PC-3 (cell line): ENCODE measurements around the gene KPNA4. TPM values are rescaled to one million over a fixed set of nuclear protein-coding genes. Genes with fewer than 3 reads are reported as not detected.

Experiments
- ATAC-seq: fragments of 200-7000 bp; cut with Tn5 transposase; 2 replicates; pipeline ENCODE4 v1.9.1; 2020; ENCODE audit warnings: mild to moderate bottlenecking, moderate library complexity
- BruUV-seq: library from RNA; stranded (reverse); fragments of 400-500 nt; replicated peaks from 2 replicates; lab custom pipeline; 2021; lab: Mats Ljungman, UMichigan
- CTCF ChIA-PET: fragments of 300-600 bp; sonication (Branson Sonifier 250); formaldehyde crosslinking; loops from one replicate; lab custom pipeline; 2022; ENCODE audit warnings: antibody characterized with exemption; lab: Charles Lee
- POLR2A ChIA-PET: fragments of 300-600 bp; sonication (Branson Sonifier 250); formaldehyde crosslinking; loops from one replicate; lab custom pipeline; 2022; ENCODE audit warnings: antibody characterized with exemption; ENCODE audit not compliant: unreplicated experiment; lab: Charles Lee
- DNase-seq: peaks from one replicate; pipeline ENCODE4 v3.0.0-alpha.2; 2015
- H2AFZ ChIP-seq: fragments of 300-600 bp; sonication (generic); 2 replicates; pipeline ENCODE4 v1.6.0; 2016; ENCODE audit warnings: antibody characterized with exemption, low read length
- H3F3A ChIP-seq: fragments of 300-600 bp; sonication (generic); one replicate; pipeline ENCODE4 v1.6.0; 2017; ENCODE audit warnings: antibody characterized with exemption, low read length, control low read depth, mild to moderate bottlenecking; ENCODE audit not compliant: unreplicated experiment
- H3K27ac ChIP-seq: fragments of 300-600 bp; sonication (generic); 2 replicates; pipeline ENCODE4 v1.5.1; 2016; ENCODE audit warnings: mild to moderate bottlenecking, low read length
- H3K27me3 ChIP-seq: fragments of 300-600 bp; sonication (generic); 2 replicates; pipeline ENCODE4 v1.6.1; 2016; ENCODE audit warnings: low read length, mixed read lengths
- H3K36me3 ChIP-seq: fragments of 300-600 bp; sonication (generic); 2 replicates; pipeline ENCODE4 v1.6.1; 2016; ENCODE audit warnings: low read depth, mixed run types, low read length, mixed read lengths
- H3K4me1 ChIP-seq: fragments of 300-600 bp; sonication (generic); 2 replicates; pipeline ENCODE4 v1.5.1; 2016; ENCODE audit warnings: low read length; ENCODE audit not compliant: insufficient read depth
- H3K4me2 ChIP-seq: fragments of 300-600 bp; sonication (generic); 2 replicates; pipeline ENCODE4 v1.6.0; 2016; ENCODE audit warnings: low read length
- H3K4me3 ChIP-seq: fragments of 300-600 bp; sonication (generic); 2 replicates; pipeline ENCODE4 v1.5.1; 2016; ENCODE audit warnings: mild to moderate bottlenecking, low read length, mixed read lengths
- H3K79me2 ChIP-seq: fragments of 300-600 bp; sonication (generic); 2 replicates; pipeline ENCODE4 v1.6.1; 2017; ENCODE audit warnings: low read length, mixed read lengths
- H3K9ac ChIP-seq: fragments of 300-600 bp; sonication (generic); 2 replicates; pipeline ENCODE4 v1.6.0; 2016; ENCODE audit warnings: mild to moderate bottlenecking, low read length
- H3K9me2 ChIP-seq: fragments of 300-600 bp; sonication (generic); replicated peaks from 2 replicates; pipeline ENCODE4 v1.6.1; 2016; ENCODE audit warnings: mixed run types, low read length, mixed read lengths
- H3K9me3 ChIP-seq: fragments of 300-600 bp; sonication (generic); 2 replicates; pipeline ENCODE4 v1.6.1; 2016; ENCODE audit warnings: low read length, mixed read lengths
- H4K20me1 ChIP-seq: fragments of 300-600 bp; sonication (generic); 2 replicates; pipeline ENCODE4 v1.6.1; 2016; ENCODE audit warnings: low read length, mixed read lengths
- EZH2 ChIP-seq: fragments of 300-600 bp; sonication (generic); IDR thresholded peaks from one replicate; pipeline ENCODE4 v1.6.1; 2017; ENCODE audit warnings: antibody characterized with exemption, mild to moderate bottlenecking, low read length; ENCODE audit not compliant: unreplicated experiment
- EZH2phosphoT487 ChIP-seq: fragments of 300-600 bp; sonication (generic); IDR thresholded peaks from 2 replicates; pipeline ENCODE4 v1.6.1; 2018; ENCODE audit warnings: mild to moderate bottlenecking, antibody characterized with exemption, low read length, borderline replicate concordance
- intact Hi-C: fragments of 100-400 bp; cut with micrococcal nuclease; formaldehyde crosslinking; loops from 2 replicates; pipeline ENCODE4 v1.9.0; 2023
- total RNA-seq: library from RNA; depleted of rRNA; stranded (reverse); fragments of >200 nt; gene quantifications from 2 replicates; pipeline ENCODE4 v1.2.3, GENCODE V29; 2014
- TF ChIP-seq, protein P1 (sequence below): fragments of 300-600 bp; sonication (generic); conservative IDR thresholded peaks from 2 replicates; pipeline ENCODE4 v1.5.1; 2017; ENCODE audit warnings: antibody characterized with exemption, low read depth, mild to moderate bottlenecking, low read length

The KPNA4 gene
- total RNA-seq, 1 experiment from 2014 or later: 31.5 TPM

DNA sequence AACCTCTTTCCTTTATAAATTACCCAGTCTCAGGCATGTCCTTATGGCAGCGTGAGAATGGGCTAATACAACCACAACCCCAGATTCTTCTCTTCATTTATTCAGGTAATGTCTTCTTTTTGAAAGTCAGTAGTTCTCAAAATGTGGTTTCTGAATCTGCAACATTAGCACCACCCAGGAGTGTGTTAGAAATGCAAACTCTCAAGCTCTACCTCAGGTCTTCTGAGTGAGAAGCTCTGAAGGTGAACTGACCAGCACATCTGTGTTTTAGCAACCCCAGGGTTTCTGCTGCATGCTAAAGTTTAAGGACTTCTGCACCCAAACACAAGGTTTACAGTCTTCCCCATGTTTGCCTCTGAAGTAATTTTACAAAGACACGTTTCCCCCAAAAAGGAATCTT lies 93.5 kb downstream of the KPNA4 start:
- H3K9me2 ChIP-seq: no peaks in the 10 kb centered on the region
- ChIA-PET POLR2A (no interaction called here), CTCF (no interaction called here)
- H3K4me2 ChIP-seq: no peak overlapping the region
- no peak for ATAC-seq
- no peak overlapping the region for H3K27ac ChIP-seq
- H4K20me1 ChIP-seq: no peaks in the 10 kb centered on the region
- no peaks in the 10 kb centered on the region for H3K79me2 ChIP-seq
- H3K27me3 ChIP-seq: no peaks in the 10 kb centered on the region
- no peak for DNase-seq
- intact Hi-C loops: no loop called here
- no peak overlapping the region for H3K9ac ChIP-seq
- peaks cover 14% of the 10 kb centered on the region; the same call in 1 of the 2 replicates for H3K9me3 ChIP-seq
- no peaks in the 10 kb centered on the region for H3K36me3 ChIP-seq
- H3K4me1 ChIP-seq: no peaks in the 10 kb centered on the region
- no peaks in the 10 kb centered on the region for H3F3A ChIP-seq
- no peak for TF ChIP-seq EZH2
- no peak for TF ChIP-seq EZH2phosphoT487
- TF ChIP-seq, protein P1, sequence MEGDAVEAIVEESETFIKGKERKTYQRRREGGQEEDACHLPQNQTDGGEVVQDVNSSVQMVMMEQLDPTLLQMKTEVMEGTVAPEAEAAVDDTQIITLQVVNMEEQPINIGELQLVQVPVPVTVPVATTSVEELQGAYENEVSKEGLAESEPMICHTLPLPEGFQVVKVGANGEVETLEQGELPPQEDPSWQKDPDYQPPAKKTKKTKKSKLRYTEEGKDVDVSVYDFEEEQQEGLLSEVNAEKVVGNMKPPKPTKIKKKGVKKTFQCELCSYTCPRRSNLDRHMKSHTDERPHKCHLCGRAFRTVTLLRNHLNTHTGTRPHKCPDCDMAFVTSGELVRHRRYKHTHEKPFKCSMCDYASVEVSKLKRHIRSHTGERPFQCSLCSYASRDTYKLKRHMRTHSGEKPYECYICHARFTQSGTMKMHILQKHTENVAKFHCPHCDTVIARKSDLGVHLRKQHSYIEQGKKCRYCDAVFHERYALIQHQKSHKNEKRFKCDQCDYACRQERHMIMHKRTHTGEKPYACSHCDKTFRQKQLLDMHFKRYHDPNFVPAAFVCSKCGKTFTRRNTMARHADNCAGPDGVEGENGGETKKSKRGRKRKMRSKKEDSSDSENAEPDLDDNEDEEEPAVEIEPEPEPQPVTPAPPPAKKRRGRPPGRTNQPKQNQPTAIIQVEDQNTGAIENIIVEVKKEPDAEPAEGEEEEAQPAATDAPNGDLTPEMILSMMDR: no peak
- no peak overlapping the region for H2AFZ ChIP-seq
- no TSS peak for BruUV-seq
- H3K4me3 ChIP-seq: no peak overlapping the region

DNA sequence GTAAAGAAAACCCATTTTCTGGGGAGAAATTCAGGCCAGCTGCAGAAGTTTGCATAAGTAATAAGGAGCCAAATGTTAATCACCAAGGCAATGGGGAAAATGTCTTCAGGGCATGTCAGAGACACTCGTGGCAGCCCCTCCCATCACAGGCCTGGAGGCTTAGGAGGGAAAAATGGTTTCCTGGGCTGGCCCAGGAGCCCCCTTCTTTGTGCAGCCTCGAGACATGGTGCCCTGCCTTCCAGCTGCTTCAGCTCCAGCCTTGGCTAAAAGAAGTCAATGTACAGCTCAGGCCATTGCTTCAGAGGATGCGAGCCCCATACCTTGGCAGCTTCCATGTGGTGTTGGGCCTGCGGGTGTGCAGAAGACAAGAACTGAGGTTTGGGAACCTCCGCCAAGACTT lies 95.2 kb downstream of the KPNA4 start:
- H3K9me3 ChIP-seq: peaks cover 14% of the 10 kb centered on the region; the same call in 1 of the 2 replicates
- ChIA-PET CTCF (no interaction called here), POLR2A (no interaction called here)
- no peaks in the 10 kb centered on the region for H3F3A ChIP-seq
- TF ChIP-seq, protein P1: no peak
- TF ChIP-seq EZH2 (no peak), EZH2phosphoT487 (no peak)
- no peaks in the 10 kb centered on the region for H3K9me2 ChIP-seq
- intact Hi-C loops: no loop called here
- H4K20me1 ChIP-seq: no peaks in the 10 kb centered on the region
- H3K27ac ChIP-seq: no peak overlapping the region
- no peak overlapping the region for H3K4me3 ChIP-seq
- no peaks in the 10 kb centered on the region for H3K36me3 ChIP-seq
- no peaks in the 10 kb centered on the region for H3K4me1 ChIP-seq
- BruUV-seq: no TSS peak
- ATAC-seq (no peak), DNase-seq (no peak)
- no peak overlapping the region for H3K4me2 ChIP-seq
- H2AFZ ChIP-seq: no peak overlapping the region
- H3K27me3 ChIP-seq: no peaks in the 10 kb centered on the region
- no peak overlapping the region for H3K9ac ChIP-seq
- no peaks in the 10 kb centered on the region for H3K79me2 ChIP-seq

DNA sequence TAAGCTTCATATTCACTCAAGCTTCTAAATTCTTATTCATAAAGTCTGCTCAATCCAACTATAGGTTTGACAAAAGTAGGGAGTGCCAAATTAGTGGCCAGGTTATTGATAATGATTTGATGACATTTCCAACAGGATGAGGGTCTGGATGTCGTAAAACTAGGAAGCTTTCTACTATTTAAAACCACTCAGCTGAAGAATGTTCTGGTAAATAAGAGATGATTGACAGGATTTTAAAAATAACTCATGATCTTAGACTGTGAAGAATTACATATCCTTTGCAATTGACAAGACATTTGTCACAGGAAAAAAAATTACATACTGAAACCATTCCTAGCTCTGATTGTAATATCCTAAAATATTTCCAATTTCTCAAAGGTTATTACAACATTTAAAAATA lies 100.4 kb downstream of the KPNA4 start:
- intact Hi-C loops: no loop called here
- Histone ChIP-seq H3K27ac (no peak overlapping the region), H3K36me3 (no peaks in the 10 kb centered on the region), H3K9me3 (0 out of 2 replicates have a peak, but pooled peaks cover 10% of the 10 kb centered on the region), H3F3A (no peaks in the 10 kb centered on the region), H3K9ac (no peak overlapping the region), H3K27me3 (no peaks in the 10 kb centered on the region), H3K4me2 (no peak overlapping the region), H2AFZ (no peak overlapping the region), H3K79me2 (no peaks in the 10 kb centered on the region), H3K9me2 (no peaks in the 10 kb centered on the region), H3K4me3 (no peak overlapping the region), H4K20me1 (no peaks in the 10 kb centered on the region), H3K4me1 (no peaks in the 10 kb centered on the region)
- POLR2A ChIA-PET: no interaction called here
- TF ChIP-seq, protein P1: no peak
- TF ChIP-seq EZH2 (no peak), EZH2phosphoT487 (no peak)
- no TSS peak for BruUV-seq
- ATAC-seq (no peak), DNase-seq (no peak)
- CTCF ChIA-PET: interaction anchor here (0.6 kb wide), 1 partner anchor 131 kb away, joined by 3 read pairs; no protein-coding TSS in a partner anchor
